ENCODE data around the gene GRK1.

- TF ChIP-seq CTCF (tag by site-specific recombination; IDR thresholded peaks at IDR 0.05) (no peak), REST (tag by site-specific recombination; IDR thresholded peaks at IDR 0.05) (no peak), ZNF138 (tag by site-specific recombination; IDR thresholded peaks at IDR 0.05; ENCODE audit: borderline replicate concordance) (no peak), ZNF24 (tag by site-specific recombination; IDR thresholded peaks at IDR 0.05) (no peak), ZNF664 (tag by site-specific recombination; IDR thresholded peaks at IDR 0.05) (no peak), ZBTB49 (tag by site-specific recombination; IDR thresholded peaks at IDR 0.05; ENCODE audit: low read depth) (no peak), ZBTB11 (tag by site-specific recombination; conservative IDR thresholded peaks at IDR 0.05; ENCODE audit: low read depth) (no peak), ZNF302 (tag by site-specific recombination; IDR thresholded peaks at IDR 0.05; ENCODE audit: low read depth) (no peak)
Measured at GRCh38 chr13:113647351-113648215, 19.4 kb upstream of the GRK1 start.

All from HEK293 (cell line).